HUES6 (cell line): ENCODE results near the gene PANK4.

Experiments
- H3K27ac ChIP-seq: 2 replicates; pipeline ENCODE4 v1.7.0; 2013; ENCODE audit warnings: low read depth, mild to moderate bottlenecking, low read length, inconsistent platforms
- H3K27me3 ChIP-seq: 2 replicates; pipeline ENCODE4 v1.6.1; 2013; ENCODE audit warnings: low read length; ENCODE audit not compliant: control insufficient read depth, insufficient read depth
- H3K36me3 ChIP-seq: 2 replicates; pipeline ENCODE4 v1.6.1; 2013; ENCODE audit warnings: low read length; ENCODE audit not compliant: control insufficient read depth, insufficient read depth
- H3K4me1 ChIP-seq: 2 replicates; pipeline ENCODE4 v1.6.1; 2013; ENCODE audit warnings: low read length; ENCODE audit not compliant: control insufficient read depth, insufficient read depth
- H3K4me3 ChIP-seq: 2 replicates; pipeline ENCODE4 v1.5.1; 2013; ENCODE audit warnings: low read depth, low read length
- H3K9ac ChIP-seq: one replicate; pipeline ENCODE4 v1.6.1; 2013; ENCODE audit warnings: mild to moderate bottlenecking, low read length
- H3K9me3 ChIP-seq: 2 replicates; pipeline ENCODE4 v1.6.1; 2013; ENCODE audit warnings: low read depth, low read length; ENCODE audit not compliant: control insufficient read depth, insufficient read depth

Gene PANK4

DNA sequence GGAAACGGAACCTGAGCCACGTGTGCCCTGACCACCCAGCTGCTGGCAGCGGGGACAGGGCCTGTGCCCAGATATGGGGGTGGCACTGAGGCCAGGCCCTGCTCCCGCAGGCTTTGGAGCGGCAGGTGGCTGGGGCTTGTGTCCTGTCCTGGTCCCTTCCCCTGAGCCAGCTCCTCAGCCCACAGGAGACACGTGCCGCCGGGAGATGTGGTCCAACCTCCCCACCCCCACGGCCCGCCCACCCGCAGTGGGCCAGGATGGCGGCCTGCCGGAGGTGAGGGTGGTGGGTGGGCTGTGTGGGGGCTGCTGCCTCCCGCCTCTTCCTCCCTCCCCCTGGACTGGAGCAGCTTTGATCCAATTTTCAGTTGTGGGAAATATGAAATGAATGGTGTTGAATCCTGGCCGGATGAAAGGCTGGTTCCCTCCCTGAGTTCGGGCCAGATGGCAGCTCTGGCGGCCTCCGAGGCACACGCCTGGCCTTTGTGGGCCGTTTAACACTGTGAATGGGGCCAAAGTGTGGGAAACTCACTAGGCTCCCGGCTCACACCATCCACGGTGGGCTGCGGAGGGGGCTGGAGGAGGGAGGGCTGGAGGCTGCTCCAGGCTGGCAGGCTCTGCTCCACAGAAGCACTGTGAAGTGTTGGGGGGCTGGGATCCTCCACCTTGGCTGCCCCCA, 6.2 kb upstream of the PANK4 start:
- no peak overlapping the region for H3K27ac ChIP-seq
- H3K4me3 ChIP-seq: no peak overlapping the region
- peaks cover 31% of the 10 kb centered on the region for H3K4me1 ChIP-seq
- H3K36me3 ChIP-seq: no peaks in the 10 kb centered on the region
- no peaks in the 10 kb centered on the region for H3K9me3 ChIP-seq
- H3K9ac ChIP-seq: no peak overlapping the region
- H3K27me3 ChIP-seq: peaks cover 98% of the 10 kb centered on the region

DNA sequence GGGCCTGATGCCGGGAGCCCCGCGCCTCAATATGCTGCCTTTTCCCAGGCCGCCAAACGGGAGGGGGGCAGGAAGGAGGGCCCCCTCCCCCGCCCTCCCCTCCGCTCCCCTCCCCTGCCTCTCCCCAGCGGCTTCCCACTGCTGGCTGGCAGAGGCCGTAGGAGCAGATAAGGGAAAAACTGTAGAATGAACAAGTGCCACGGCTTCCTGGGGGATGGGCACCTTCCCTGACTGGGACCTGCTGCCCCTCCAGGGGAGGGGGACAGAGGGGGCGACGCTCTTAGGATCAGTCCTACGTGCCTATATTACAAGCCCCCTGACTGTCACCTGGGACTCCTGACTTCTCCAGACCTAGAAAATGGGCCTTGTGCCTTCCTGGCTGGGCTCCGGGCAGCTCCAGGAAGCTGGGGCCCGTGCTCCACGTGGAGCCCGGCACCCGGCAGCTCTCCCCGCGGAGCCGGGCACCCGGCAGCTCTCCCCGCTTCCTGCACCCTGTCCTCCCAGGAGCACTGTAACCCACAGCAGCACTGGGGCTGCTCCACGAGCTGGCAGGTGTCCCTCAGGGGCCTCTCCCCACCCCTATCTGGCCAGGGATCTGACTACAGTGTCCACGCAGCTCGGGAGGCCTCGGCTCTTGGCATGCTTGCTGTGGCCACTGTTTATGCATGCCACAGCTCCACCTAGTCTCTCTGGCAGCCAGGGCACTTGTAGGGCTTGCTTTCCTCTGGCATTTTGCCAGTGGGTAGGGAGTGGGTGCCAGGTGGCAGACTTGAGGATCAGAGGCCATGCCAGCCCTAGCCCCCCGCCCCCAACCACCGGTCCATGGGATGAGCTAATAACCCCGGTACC, 4.3 kb upstream of the PANK4 start:
- H3K27ac ChIP-seq: no peak overlapping the region
- peaks cover 39% of the 10 kb centered on the region for H3K4me1 ChIP-seq
- H3K4me3 ChIP-seq: no peak overlapping the region; the same call in 1 of the 2 replicates
- no peaks in the 10 kb centered on the region for H3K9me3 ChIP-seq
- no peak overlapping the region for H3K9ac ChIP-seq
- H3K27me3 ChIP-seq: peaks cover 91% of the 10 kb centered on the region
- no peaks in the 10 kb centered on the region for H3K36me3 ChIP-seq

DNA sequence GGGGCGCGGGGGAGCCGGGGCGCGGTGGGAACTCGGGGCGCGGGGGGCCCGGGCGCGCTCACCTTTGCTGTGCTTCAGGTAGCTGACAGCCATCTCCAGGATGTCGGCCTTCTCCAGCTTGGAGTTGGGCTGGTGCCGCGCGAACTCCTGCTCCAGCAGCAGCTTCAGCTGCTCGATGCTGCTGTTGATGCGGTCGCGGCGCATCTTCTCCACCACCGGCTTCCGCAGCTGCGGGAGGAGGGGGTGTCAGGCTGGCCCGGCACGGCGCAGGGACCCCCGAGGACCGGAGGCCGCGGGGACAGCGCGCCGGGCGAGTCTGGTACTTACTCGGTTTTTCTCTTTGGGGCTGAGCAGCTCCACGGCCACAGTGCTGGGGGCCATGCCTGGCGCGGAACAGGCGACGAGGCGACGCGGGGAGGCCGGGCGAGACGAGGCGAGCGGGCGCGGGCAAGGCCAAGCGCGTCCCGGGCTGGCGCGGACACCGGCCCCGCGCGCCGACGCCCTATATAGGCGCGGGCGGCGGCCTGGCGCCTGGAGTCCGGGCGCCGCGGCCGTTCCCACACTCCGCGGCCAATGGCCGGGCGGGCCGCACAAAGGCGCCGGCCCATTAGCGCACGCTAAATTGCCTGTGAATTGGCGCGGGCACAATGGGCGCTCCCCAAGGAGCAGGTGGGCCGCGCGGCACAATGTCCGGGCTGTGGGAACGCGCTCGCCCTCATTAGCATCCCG, 3.6 kb upstream of the PANK4 start, which contains the start of gene HES5:
HES5 (minus strand) TSS at position 480 of the 729 bp plus-strand sequence; CDS start at position 381, 99 bp downstream.
- Histone ChIP-seq H3K27me3 (peaks cover 84% of the 10 kb centered on the region), H3K27ac (no peak within 1 kb of the TSS), H3K36me3 (no peaks in the 10 kb centered on the region), H3K4me1 (peaks cover 34% of the 10 kb centered on the region), H3K4me3 (peak within 1 kb of the TSS; percentile 55), H3K9me3 (no peaks in the 10 kb centered on the region), H3K9ac (peak within 1 kb of the TSS; percentile 18)

DNA sequence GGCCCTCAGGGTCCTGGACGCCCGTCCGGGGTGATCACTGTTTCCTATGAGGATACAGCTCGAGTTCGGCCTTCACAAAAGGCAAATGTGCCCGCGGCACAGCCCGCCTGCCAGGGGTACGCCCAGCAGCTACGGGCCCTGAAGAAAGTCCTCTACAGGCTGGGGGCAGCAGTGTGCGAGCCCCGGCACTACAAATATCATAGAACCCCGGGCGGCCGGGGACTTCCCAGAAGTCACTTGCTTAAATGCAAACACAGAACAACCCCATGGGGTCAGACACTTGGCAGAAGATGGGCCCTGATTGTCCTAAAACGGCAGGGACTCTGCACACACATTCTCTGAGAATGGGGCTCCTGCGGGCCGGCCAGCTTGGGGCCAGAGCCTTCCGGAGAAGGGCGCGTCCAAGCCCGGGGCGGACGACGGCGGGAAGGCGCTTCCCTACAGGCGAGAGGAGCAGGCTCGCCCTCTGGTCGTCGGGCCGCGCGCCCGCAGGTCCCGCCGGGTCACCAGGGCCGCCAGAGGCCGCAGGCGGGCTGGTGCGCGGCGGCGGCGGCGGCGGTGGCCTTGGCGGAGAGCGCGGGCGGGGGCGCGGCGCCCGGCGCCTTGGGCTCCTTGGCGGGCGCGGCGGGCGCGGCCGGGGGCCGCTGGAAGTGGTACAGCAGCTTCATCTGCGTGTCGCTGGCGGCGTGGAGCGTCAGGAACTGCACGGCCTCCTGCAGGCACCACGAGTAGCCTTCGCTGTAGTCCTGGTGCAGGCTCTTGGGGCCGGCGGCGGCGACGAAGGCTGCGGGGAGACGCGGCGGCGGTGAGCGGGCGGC, 2.8 kb upstream of the PANK4 start:
- Histone ChIP-seq H3K4me3 (peak overlapping the region; percentile 55), H3K9ac (no peak overlapping the region), H3K9me3 (no peaks in the 10 kb centered on the region), H3K27me3 (peaks cover 76% of the 10 kb centered on the region), H3K36me3 (no peaks in the 10 kb centered on the region), H3K4me1 (peaks cover 33% of the 10 kb centered on the region), H3K27ac (no peak overlapping the region)

DNA sequence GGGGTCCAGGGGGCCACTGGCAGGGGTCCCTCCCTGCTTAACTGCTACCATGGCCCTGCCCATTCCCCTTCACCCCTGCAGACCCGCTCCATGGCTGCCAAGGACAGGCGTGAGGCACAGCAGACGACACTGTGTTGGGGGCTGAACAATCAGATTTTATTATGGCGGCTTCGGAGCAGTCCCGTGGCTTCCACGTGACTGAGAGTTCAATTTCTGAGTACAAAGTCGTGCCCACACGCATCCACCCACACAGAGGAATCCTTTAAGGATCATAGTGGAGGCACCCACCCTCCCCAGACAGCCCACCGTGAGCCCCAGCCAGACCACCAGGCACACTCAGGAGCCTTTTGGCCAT, 2.2 kb upstream of the PANK4 start:
- H3K9ac ChIP-seq: no peak overlapping the region
- no peak overlapping the region for H3K27ac ChIP-seq
- peaks cover 39% of the 10 kb centered on the region for H3K4me1 ChIP-seq
- H3K27me3 ChIP-seq: peaks cover 70% of the 10 kb centered on the region
- peak overlapping the region; percentile 34; the same call in 1 of the 2 replicates for H3K4me3 ChIP-seq
- no peaks in the 10 kb centered on the region for H3K36me3 ChIP-seq
- no peaks in the 10 kb centered on the region for H3K9me3 ChIP-seq

DNA sequence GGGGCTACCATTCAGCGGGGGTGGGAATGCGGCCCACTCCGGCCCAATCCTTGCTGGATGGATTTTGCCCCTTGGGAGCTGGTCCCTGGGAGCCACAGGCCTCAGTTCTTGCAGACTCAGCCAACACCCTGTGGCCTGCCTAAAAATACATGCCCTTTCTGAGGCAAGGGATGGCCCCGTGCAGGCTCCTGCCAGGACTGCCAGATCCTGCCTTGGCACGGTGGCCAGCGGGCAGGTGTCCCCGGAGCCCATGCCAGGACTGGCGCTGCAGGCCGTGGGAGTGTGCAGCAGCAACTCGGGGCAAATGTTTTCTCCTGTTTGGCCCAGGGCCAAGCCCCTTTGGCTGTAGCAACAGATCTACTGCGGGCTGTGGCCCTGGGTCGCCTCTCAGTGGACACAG, 1.6 kb upstream of the PANK4 start:
- Histone ChIP-seq H3K27me3 (peaks cover 64% of the 10 kb centered on the region), H3K9ac (no peak overlapping the region), H3K4me1 (peaks cover 40% of the 10 kb centered on the region), H3K36me3 (no peaks in the 10 kb centered on the region), H3K4me3 (no peak overlapping the region), H3K9me3 (no peaks in the 10 kb centered on the region), H3K27ac (no peak overlapping the region)

DNA sequence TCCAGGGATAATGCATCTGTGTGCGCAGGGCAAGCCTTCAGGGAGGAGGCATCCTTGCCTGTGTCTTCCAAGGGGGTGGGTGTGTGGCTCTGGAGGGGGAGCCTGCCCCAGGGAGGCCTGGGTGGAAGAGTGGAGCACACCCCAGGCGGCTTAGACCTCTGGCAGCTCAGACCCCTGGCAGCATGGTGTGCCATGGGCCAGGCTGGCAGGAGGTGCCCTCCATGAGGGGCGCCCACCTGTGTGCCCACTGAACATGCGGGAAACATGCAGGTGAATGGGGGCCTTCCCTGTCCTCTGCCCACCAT, 1.1 kb upstream of the PANK4 start:
- H3K9me3 ChIP-seq: no peaks in the 10 kb centered on the region
- no peak overlapping the region for H3K27ac ChIP-seq
- H3K4me3 ChIP-seq: no peak overlapping the region
- no peak overlapping the region for H3K9ac ChIP-seq
- H3K4me1 ChIP-seq: peaks cover 40% of the 10 kb centered on the region
- H3K36me3 ChIP-seq: no peaks in the 10 kb centered on the region
- H3K27me3 ChIP-seq: peaks cover 59% of the 10 kb centered on the region

DNA sequence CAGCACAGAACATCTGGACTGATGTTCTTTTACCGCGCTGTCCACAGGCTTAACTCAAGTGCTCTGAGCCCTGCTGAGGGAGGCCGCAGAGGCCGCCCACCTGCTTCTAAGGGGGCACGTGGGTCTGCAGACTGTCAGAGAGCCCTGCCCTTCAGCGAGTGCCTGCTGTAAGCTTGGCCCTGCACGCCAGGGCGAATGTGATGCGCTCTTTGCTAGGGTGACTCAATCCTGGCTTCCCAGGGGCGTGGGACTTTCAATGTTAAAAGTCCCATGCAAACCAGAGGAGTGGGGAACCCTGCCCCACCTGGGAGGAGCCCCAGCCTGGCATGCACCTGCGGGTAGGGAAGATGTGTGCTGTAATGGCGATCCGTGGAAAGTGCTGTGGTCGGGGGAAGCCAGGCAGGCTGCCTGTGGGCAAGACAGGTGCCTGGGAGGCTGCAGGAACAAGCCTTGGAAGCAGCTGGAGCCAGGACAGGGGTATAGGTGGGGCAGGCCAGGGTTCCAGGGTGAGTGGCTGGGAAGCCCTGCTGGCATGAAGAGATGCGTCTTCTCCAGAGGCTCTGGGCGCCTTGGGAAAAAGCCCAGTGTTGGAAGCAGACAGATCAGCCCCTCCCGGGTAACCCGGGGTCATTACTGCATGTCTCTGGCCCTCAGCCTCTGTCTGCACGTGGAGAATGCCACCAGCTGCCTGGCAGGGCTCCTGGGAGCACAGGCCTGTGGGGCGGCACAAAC, 594 bp upstream of the PANK4 start:
- Histone ChIP-seq H3K4me3 (peak overlapping the region; percentile 70), H3K27me3 (peaks cover 54% of the 10 kb centered on the region), H3K27ac (no peak overlapping the region), H3K36me3 (no peaks in the 10 kb centered on the region), H3K4me1 (peaks cover 40% of the 10 kb centered on the region), H3K9ac (peak overlapping the region; percentile 14), H3K9me3 (no peaks in the 10 kb centered on the region)

DNA sequence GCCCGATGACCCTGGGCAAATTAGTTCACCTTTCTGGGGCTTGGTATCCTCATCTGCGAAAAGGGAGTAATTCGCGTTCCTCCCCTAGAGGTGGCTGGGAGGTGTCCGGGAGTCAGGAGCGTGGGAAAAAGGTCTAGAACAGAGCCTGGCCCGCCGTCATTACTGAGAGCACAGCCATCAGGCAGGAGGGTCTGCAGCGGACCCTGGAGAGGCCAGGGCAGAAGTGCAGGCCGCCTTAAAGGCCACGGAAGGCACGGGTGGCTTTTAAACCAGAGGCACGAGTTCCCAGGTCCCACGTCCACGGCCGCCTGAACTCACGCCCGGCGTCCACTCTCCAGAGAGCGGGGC, 850 bp downstream of the PANK4 start:
- H3K9ac ChIP-seq: peak overlapping the region; percentile 79
- H3K27ac ChIP-seq: no peak overlapping the region
- peak overlapping the region; percentile 88 for H3K4me3 ChIP-seq
- peaks cover 40% of the 10 kb centered on the region for H3K27me3 ChIP-seq
- H3K9me3 ChIP-seq: no peaks in the 10 kb centered on the region
- peaks cover 11% of the 10 kb centered on the region for H3K36me3 ChIP-seq
- H3K4me1 ChIP-seq: peaks cover 35% of the 10 kb centered on the region

DNA sequence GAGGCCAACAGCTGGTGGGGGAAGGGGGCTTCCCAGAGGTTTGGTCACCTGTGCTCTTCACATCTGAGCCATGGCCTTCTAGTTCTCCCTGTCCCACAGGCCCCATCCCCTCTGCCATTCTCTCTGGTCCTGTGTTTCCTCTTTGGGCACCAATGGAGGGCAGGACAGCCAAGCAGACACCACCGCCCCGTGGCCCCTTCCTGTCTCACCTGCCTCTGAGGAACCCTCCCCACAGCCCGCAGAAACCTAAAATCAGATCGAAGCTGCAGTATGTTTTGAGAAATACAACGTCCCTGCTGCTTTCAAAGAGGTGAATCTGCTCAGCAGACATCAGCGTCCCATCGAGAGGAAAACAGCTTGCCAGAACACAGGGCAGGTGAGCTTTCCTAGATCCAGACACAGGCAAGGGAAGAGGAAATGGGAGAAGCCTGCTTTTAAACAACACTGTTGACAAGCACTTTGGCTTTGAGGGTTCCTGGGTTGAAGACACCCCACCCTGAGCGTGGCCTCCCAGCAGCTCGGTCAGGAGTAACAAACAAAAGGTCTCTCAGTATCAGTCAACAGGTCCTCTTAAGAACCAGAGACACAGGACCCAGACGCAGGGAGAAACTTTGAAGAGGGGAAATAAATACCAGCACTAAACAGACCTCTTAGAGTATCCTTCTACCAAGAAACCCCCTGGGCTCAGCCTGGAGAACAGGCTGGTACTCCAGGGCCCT, 2.3 kb downstream of the PANK4 start:
- H3K9me3 ChIP-seq: no peaks in the 10 kb centered on the region
- peaks cover 30% of the 10 kb centered on the region for H3K4me1 ChIP-seq
- H3K27me3 ChIP-seq: peaks cover 25% of the 10 kb centered on the region
- no peak overlapping the region for H3K4me3 ChIP-seq
- no peak overlapping the region for H3K9ac ChIP-seq
- peaks cover 24% of the 10 kb centered on the region for H3K36me3 ChIP-seq
- H3K27ac ChIP-seq: no peak overlapping the region
